Smooth muscle cell (in vitro differentiated cells): ENCODE data around the gene HSD17B3. TPM values are rescaled to one million over a fixed set of nuclear protein-coding genes. Genes with fewer than 3 reads are reported as not detected.
"Not testable (repeated sequence)": the region's sequence is repeated elsewhere in the genome, so short reads cannot be mapped to it uniquely, and the experiment has no call there.

Experiments used
- DNase-seq: peaks from one replicate; lab custom pipeline; 2025; ENCODE audit not compliant: unreplicated experiment; lab: John Stamatoyannopoulos, UW
- H2AFZ ChIP-seq: fragments of 200-600 bp; sonication (generic); 2 replicates; pipeline ENCODE4 v1.6.0; 2016; ENCODE audit warnings: antibody characterized with exemption, low read depth, mild to moderate bottlenecking
- H3F3A ChIP-seq: fragments of 200-600 bp; sonication (generic); 2 replicates; pipeline ENCODE4 v1.6.0; 2017; ENCODE audit warnings: antibody characterized with exemption, low read depth
- H3K27ac ChIP-seq: fragments of 200-600 bp; sonication (generic); 2 replicates; pipeline ENCODE4 v1.5.1; 2016; ENCODE audit warnings: low read depth, mild to moderate bottlenecking
- H3K27me3 ChIP-seq: fragments of 200-600 bp; sonication (generic); 2 replicates; pipeline ENCODE4 v1.6.1; 2016; ENCODE audit warnings: low read depth, mild to moderate bottlenecking
- H3K36me3 ChIP-seq: fragments of 200-600 bp; sonication (generic); 2 replicates; pipeline ENCODE4 v1.5.1; 2016; ENCODE audit warnings: low read depth
- H3K4me1 ChIP-seq: fragments of 200-600 bp; sonication (generic); 2 replicates; pipeline ENCODE4 v1.5.1; 2016; ENCODE audit warnings: low read depth
- H3K4me2 ChIP-seq: fragments of 200-600 bp; sonication (generic); 2 replicates; pipeline ENCODE4 v1.6.0; 2016; ENCODE audit warnings: mild to moderate bottlenecking
- H3K4me3 ChIP-seq: fragments of 200-600 bp; sonication (generic); 2 replicates; pipeline ENCODE4 v1.5.1; 2016; ENCODE audit warnings: mild to moderate bottlenecking
- H3K79me2 ChIP-seq: fragments of 200-600 bp; sonication (generic); 2 replicates; pipeline ENCODE4 v1.6.0; 2016; ENCODE audit warnings: low read depth, mild to moderate bottlenecking
- H3K9ac ChIP-seq: fragments of 200-600 bp; sonication (generic); 2 replicates; pipeline ENCODE4 v1.6.0; 2016; ENCODE audit warnings: low read depth
- H3K9me3 ChIP-seq: fragments of 200-600 bp; sonication (generic); replicated peaks from 2 replicates; pipeline ENCODE4 v1.5.1; 2016; ENCODE audit warnings: low read depth
- H4K20me1 ChIP-seq: fragments of 200-600 bp; sonication (generic); 2 replicates; pipeline ENCODE4 v1.6.0; 2016; ENCODE audit warnings: low read depth
- WGBS: methylation state at CpG from one replicate; pipeline ENCODE4 v1.1.7; 2016; ENCODE audit warnings: low lambda C conversion rate; 5-methylcytosine and 5-hydroxymethylcytosine counted together
- polyA plus RNA-seq: library from polyadenylated mRNA; unstranded; fragments of >200 nt; fragmentation: Nextera tagmentation; extraction: Ambion mirVana; gene quantifications from 2 replicates; pipeline ENCODE4 v1.2.1, GENCODE V29; 2016
- total RNA-seq: library from RNA; depleted of rRNA; stranded (reverse); fragments of >200 nt; gene quantifications from 2 replicates; pipeline ENCODE4 v1.2.3, GENCODE V29; 2014
- TF ChIP-seq, protein P1 (sequence below): fragments of 200-600 bp; sonication (generic); IDR thresholded peaks from 2 replicates; pipeline ENCODE4 v1.5.1; 2017; ENCODE audit warnings: borderline replicate concordance, mild to moderate bottlenecking, antibody characterized with exemption; ENCODE audit not compliant: insufficient read depth, poor library complexity, severe bottlenecking

The HSD17B3 gene
- total and polyA plus RNA-seq, 2 experiments from 2014 or later, result 0.31 to 0.40 TPM

DNA sequence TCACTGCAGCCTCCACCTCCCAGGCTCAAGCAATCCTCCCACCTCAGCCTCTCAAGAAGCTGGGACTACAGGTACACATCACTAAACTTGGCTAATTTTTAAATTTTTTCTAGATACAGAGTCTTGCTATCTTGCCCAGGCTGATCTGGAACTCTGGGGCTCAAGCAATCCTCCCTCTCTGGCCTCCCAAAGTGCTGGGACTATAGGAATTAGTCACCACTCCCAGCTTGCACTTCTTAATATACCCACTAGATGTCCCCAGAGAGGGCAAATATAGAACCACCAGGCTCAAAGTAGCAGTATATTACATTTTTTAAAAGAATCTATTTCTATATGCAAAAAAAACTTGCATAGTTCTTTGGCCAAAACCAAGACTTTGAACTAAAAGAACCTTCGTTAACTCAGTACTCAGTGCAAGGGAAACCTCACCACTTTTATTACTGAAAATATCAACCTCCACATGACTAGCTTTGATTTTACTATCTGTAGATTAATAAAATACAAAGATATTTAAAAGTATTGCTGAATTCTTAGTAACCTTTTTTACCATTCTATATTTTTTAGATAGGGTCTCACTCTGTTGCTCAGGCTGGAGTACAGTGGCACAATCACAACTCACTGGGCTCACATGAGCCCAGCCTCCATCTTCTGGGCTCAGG lies 25.8 kb upstream of the HSD17B3 start:
- TF ChIP-seq, protein P1, sequence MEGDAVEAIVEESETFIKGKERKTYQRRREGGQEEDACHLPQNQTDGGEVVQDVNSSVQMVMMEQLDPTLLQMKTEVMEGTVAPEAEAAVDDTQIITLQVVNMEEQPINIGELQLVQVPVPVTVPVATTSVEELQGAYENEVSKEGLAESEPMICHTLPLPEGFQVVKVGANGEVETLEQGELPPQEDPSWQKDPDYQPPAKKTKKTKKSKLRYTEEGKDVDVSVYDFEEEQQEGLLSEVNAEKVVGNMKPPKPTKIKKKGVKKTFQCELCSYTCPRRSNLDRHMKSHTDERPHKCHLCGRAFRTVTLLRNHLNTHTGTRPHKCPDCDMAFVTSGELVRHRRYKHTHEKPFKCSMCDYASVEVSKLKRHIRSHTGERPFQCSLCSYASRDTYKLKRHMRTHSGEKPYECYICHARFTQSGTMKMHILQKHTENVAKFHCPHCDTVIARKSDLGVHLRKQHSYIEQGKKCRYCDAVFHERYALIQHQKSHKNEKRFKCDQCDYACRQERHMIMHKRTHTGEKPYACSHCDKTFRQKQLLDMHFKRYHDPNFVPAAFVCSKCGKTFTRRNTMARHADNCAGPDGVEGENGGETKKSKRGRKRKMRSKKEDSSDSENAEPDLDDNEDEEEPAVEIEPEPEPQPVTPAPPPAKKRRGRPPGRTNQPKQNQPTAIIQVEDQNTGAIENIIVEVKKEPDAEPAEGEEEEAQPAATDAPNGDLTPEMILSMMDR, result peak; percentile 88
- Histone ChIP-seq H3K79me2 (no peaks in the 10 kb centered on the region), H3K9me3 (no peaks in the 10 kb centered on the region), H3K36me3 (no peaks in the 10 kb centered on the region), H3K4me1 (no peaks in the 10 kb centered on the region), H3K27me3 (no peaks in the 10 kb centered on the region), H2AFZ (no peak overlapping the region), H3K4me3 (no peak overlapping the region), H3K4me2 (no peak overlapping the region), H3K9ac (no peak overlapping the region), H3F3A (no peaks in the 10 kb centered on the region), H3K27ac (no peak overlapping the region), H4K20me1 (no peaks in the 10 kb centered on the region)
- DNase-seq, result no peak
- WGBS, result 51% methylated on average over 1 of the region's 1 CpG

DNA sequence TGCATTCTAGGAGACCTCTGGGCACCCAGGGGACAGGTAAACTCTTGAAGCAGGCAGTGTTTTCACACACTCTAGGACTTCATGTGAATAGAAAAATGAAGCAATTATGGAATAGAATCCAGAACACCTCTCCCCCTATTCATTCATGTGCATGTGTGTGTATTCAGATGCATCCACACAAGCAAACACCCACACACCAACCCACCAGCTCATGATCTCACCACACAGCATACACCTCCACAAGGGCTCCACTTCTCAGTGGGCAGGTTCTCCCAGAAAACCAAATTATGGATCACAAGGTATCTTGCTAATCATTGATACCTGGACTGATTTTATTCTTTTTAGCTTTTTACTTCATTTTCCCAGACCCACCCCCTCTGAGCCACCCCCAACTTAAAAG lies 21.2 kb upstream of the HSD17B3 start:
- TF ChIP-seq, protein P1, result no peak
- DNase-seq, result no peak
- Histone ChIP-seq H3K4me3 (no peak overlapping the region), H4K20me1 (no peaks in the 10 kb centered on the region), H3F3A (no peaks in the 10 kb centered on the region), H2AFZ (no peak overlapping the region), H3K9me3 (no peaks in the 10 kb centered on the region), H3K36me3 (no peaks in the 10 kb centered on the region), H3K4me1 (peaks cover 8% of the 10 kb centered on the region), H3K27me3 (no peaks in the 10 kb centered on the region), H3K27ac (no peak overlapping the region), H3K4me2 (no peak overlapping the region), H3K79me2 (no peaks in the 10 kb centered on the region), H3K9ac (no peak overlapping the region)

DNA sequence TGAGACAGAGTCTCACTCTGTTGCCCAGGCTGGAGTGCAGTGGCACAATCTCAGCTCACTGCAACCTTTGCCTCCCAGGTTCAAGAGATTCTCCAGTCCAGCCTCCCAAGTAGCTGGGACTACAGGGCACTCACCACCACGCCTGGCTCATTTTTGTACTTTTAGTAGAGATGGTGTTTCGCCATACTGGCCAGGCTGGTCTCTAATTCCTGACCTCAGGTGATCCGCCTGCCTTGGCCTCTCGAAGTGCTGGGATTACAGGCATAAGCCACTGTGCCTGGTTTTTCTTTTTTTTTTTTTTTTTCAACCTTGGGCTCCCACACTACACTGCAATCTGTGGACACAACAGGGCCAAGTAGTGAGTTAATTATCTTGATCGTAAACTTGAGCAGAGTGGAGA lies 20.8 kb upstream of the HSD17B3 start:
- not testable (repeated sequence) for H3K9ac ChIP-seq, H3K9me3 ChIP-seq, H3K27ac ChIP-seq, H3K4me3 ChIP-seq, H3K27me3 ChIP-seq, H4K20me1 ChIP-seq, H3K79me2 ChIP-seq, H3K4me2 ChIP-seq, H3F3A ChIP-seq, H3K4me1 ChIP-seq, H2AFZ ChIP-seq, DNase-seq, H3K36me3 ChIP-seq
- WGBS, result 57% methylated on average over 5 of the region's 5 CpGs

DNA sequence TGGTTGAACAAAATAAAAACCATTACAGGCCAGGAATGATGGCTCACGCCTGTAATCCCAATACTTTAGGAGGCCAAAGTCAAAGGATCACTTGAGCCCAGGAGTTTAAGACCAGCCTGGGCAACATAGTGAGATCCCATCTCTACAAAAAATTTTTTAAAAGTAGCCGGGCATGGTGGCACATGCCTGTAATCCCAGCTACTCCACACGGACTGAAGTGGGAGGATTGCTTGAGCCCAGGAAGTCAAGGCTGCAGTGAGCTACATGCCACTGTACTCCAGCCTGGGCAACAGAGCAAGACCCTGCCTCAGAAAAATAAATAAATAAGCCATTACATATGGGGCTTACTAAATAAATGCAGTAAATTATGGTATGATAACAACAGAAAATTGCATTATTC lies 20.2 kb upstream of the HSD17B3 start:
- H3K9me3 ChIP-seq, H3K4me3 ChIP-seq, DNase-seq, H3K36me3 ChIP-seq, H3K27me3 ChIP-seq, H3K9ac ChIP-seq, H3K79me2 ChIP-seq, H3K4me1 ChIP-seq, H4K20me1 ChIP-seq, H2AFZ ChIP-seq, H3F3A ChIP-seq, H3K4me2 ChIP-seq, H3K27ac ChIP-seq: not testable (repeated sequence)
- WGBS, result 96% methylated on average over 3 of the region's 3 CpGs

DNA sequence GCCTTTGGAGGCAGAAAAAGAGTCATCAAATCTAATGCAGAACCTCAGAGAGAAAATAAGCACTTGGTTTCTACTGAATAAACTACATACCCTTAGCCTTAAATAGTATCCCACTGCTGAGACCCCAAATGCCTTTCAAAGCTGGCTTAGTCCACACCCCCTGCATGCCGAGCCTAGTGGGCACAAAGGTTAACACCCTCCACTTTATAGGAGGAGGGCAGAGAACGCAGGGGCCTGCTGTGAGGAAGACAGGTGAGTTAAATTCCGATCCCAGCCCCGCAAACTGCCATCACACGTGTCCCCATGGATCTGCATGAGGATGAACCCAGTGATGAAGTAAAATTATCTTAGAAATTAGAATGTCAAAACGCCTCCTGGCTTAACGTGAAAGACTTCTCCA lies 19.5 kb upstream of the HSD17B3 start:
- Histone ChIP-seq H3K4me1 (peaks cover 8% of the 10 kb centered on the region), H3K9ac (no peak overlapping the region), H4K20me1 (no peaks in the 10 kb centered on the region), H2AFZ (no peak overlapping the region), H3K36me3 (no peaks in the 10 kb centered on the region), H3K4me2 (no peak overlapping the region), H3F3A (no peaks in the 10 kb centered on the region), H3K4me3 (no peak overlapping the region), H3K79me2 (no peaks in the 10 kb centered on the region), H3K27me3 (no peaks in the 10 kb centered on the region), H3K9me3 (no peaks in the 10 kb centered on the region), H3K27ac (no peak overlapping the region)
- TF ChIP-seq, protein P1, result no peak
- 83% methylated on average over 7 of the region's 7 CpGs for WGBS
- no peak for DNase-seq
